WERI-Rb-1 (cell line): ENCODE data around the gene DEXI.

Source experiments
- DNase-seq: peaks from one replicate; pipeline ENCODE4 v3.0.0-alpha.2; 2020
- H3K27ac ChIP-seq: fragments of 250-450 bp; sonication (Bioruptor Pico); 2 replicates; pipeline ENCODE4 v1.5.1; 2020; ENCODE audit warnings: mild to moderate bottlenecking, moderate library complexity
- H3K27me3 ChIP-seq: fragments of 250-450 bp; sonication (Bioruptor Pico); 2 replicates; pipeline ENCODE4 v1.5.1; 2021; ENCODE audit warnings: mild to moderate bottlenecking, low read depth, moderate library complexity; ENCODE audit not compliant: insufficient read depth, severe bottlenecking
- H3K36me3 ChIP-seq: fragments of 250-450 bp; sonication (Bioruptor Pico); 2 replicates; pipeline ENCODE4 v1.5.1; 2020; ENCODE audit warnings: mild to moderate bottlenecking, moderate library complexity
- H3K4me3 ChIP-seq: 2 replicates; pipeline ENCODE4 v1.5.1; 2011; ENCODE audit warnings: low read depth, mild to moderate bottlenecking, control low read depth, low read length
- H3K9me3 ChIP-seq: fragments of 250-450 bp; sonication (Bioruptor Pico); 2 replicates; pipeline ENCODE4 v1.5.1; 2021; ENCODE audit warnings: mild to moderate bottlenecking, moderate library complexity; ENCODE audit not compliant: severe bottlenecking
- TF ChIP-seq, protein P1 (sequence below): IDR thresholded peaks from 2 replicates; pipeline ENCODE4 v1.5.1; 2011; ENCODE audit warnings: low read depth, mild to moderate bottlenecking, control low read depth, inconsistent platforms, low read length

DEXI gene

DNA sequence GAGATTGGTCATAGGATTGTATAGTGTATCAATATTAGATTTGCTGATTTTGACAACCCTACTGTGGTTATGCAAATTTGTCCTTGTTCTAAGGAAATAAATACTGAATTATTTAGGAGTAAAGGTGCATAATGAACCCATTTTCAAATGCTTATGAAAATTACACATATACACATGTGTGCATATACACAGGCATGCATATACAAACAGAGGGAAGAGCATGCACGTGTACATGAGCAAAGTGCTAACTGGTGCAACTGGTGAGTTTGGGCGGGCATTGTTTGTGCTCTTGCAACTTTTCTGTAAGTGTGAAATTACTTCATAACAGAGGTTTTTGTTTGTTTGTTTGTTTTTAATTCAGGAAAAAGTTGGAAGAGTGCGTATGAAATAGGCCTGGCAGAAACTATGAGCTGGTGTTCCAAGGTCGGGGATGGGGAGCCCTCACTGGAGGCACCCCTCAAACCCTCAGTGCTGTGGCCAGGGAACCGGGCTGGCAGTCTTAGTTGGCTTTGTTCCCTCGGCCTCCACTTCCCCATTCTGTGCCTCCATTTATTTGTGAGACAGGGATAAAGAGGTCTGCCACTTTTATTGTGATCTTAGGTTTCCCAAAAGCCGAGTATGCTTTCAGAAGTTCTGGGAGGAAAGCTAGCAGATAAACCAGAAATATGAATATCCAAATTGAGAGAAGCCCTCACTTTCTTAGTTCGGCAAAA lies 5.8 kb downstream of the DEXI start:
- DNase-seq, result no peak
- H3K4me3 ChIP-seq, result no peak overlapping the region
- H3K9me3 ChIP-seq, result no peaks in the 10 kb centered on the region
- peaks cover 27% of the 10 kb centered on the region for H3K36me3 ChIP-seq
- H3K27ac ChIP-seq, result no peak overlapping the region
- no peaks in the 10 kb centered on the region for H3K27me3 ChIP-seq
- TF ChIP-seq, protein P1, sequence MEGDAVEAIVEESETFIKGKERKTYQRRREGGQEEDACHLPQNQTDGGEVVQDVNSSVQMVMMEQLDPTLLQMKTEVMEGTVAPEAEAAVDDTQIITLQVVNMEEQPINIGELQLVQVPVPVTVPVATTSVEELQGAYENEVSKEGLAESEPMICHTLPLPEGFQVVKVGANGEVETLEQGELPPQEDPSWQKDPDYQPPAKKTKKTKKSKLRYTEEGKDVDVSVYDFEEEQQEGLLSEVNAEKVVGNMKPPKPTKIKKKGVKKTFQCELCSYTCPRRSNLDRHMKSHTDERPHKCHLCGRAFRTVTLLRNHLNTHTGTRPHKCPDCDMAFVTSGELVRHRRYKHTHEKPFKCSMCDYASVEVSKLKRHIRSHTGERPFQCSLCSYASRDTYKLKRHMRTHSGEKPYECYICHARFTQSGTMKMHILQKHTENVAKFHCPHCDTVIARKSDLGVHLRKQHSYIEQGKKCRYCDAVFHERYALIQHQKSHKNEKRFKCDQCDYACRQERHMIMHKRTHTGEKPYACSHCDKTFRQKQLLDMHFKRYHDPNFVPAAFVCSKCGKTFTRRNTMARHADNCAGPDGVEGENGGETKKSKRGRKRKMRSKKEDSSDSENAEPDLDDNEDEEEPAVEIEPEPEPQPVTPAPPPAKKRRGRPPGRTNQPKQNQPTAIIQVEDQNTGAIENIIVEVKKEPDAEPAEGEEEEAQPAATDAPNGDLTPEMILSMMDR, result no peak

DNA sequence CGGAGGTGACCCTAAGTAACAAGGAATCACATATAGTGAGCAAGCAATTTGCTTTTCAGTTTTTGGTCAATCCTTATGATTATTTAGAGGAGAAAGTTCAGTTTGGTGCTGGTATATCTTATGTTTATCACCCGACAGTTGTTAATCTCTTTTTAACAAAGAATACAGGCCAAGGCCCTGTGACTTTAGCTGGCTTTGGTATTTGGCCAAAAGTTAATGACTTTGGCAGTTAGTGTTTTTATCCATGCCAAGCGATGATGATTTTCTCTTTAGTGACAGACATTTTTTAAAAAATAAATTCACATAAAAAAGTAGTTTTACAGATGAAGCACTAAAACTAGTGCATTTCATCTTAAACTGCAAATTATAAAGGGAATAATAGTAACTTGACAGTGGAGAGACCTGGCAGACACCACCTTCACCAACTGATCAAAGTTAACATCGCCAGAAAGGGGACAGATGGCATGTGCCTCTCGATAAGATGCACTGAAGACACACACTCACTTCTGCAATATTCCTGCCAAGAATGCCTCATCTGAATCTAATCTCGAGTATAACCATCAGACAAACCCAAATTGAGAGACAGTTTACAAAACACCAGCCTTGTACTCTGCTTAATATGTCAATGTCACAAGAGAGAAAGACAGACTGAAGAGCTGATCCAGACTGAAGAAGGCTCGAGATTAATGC lies 6.9 kb downstream of the DEXI start:
- DNase-seq, result no peak
- H3K36me3 ChIP-seq, result peaks cover 27% of the 10 kb centered on the region

DNA sequence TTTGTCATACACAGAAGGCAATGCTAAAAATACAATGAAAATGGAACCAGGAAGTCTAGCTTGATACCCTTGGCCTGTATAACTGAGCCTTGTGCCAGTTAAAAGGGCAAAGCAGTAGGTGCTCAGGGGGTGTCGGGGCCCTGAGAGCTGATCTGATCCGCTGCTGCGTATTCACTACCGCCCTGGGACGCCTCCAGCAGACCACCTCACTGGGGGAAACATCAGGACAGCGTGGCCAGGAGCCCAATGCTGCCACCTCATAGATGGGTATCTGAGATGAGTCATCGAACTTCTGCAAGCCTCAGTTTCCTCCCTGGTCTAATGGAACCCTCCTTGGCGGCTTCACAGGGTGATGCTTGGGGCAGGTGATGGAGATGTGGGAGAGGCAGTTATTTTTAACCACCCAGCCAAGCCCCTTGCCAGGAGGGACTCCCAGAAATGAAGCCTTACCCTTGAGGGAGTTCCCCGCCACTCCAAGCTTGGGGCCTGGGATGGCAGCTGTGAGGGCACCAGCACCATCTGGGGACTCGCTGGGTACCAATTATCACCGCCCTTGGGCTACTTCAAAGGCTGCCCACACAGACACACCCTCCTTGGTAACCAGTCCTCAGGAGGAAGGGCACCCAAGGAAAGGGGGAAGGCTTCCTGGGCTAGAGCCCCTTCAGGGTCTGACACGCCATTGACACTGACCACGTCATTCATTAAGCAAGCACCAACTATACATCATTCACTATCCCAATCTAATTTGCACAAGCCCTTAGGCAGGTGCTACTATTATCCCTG lies 7.8 kb downstream of the DEXI start:
- TF ChIP-seq, protein P1, result no peak
- peaks cover 20% of the 10 kb centered on the region for H3K36me3 ChIP-seq
- no peak for DNase-seq
- H3K4me3 ChIP-seq, result no peak overlapping the region
- H3K27me3 ChIP-seq, result no peaks in the 10 kb centered on the region
- H3K9me3 ChIP-seq, result no peaks in the 10 kb centered on the region
- H3K27ac ChIP-seq, result no peak overlapping the region

More for the DNA sequence above, 6.9 kb downstream of the DEXI start:
- Histone ChIP-seq H3K9me3 (no peaks in the 10 kb centered on the region), H3K4me3 (no peak overlapping the region), H3K27me3 (no peaks in the 10 kb centered on the region), H3K27ac (no peak overlapping the region)
- TF ChIP-seq, protein P1, result no peak

DNA sequence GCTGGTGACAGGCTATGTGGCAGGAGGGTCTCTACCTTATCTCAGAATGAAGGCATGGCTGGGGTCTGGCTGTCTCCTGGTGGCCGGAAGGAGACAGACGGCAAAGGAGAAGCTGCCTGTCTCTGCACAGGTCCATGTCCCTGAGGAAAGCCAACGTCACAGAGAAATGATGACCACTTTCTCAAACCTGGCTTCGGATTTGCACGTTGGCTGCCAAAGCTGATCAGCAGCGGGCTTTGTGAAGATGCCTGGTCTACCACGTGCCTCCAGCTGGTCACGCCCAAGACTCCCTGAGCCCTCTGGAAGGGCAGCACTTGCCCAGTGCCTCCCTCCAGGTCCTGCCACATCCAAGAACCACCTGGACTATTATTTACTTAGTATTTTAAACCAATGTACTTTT lies 8.4 kb downstream of the DEXI start:
- no peak for DNase-seq
- Histone ChIP-seq H3K4me3 (no peak overlapping the region), H3K9me3 (no peaks in the 10 kb centered on the region), H3K27ac (no peak overlapping the region), H3K36me3 (peaks cover 14% of the 10 kb centered on the region), H3K27me3 (no peaks in the 10 kb centered on the region)
- TF ChIP-seq, protein P1, result no peak

DNA sequence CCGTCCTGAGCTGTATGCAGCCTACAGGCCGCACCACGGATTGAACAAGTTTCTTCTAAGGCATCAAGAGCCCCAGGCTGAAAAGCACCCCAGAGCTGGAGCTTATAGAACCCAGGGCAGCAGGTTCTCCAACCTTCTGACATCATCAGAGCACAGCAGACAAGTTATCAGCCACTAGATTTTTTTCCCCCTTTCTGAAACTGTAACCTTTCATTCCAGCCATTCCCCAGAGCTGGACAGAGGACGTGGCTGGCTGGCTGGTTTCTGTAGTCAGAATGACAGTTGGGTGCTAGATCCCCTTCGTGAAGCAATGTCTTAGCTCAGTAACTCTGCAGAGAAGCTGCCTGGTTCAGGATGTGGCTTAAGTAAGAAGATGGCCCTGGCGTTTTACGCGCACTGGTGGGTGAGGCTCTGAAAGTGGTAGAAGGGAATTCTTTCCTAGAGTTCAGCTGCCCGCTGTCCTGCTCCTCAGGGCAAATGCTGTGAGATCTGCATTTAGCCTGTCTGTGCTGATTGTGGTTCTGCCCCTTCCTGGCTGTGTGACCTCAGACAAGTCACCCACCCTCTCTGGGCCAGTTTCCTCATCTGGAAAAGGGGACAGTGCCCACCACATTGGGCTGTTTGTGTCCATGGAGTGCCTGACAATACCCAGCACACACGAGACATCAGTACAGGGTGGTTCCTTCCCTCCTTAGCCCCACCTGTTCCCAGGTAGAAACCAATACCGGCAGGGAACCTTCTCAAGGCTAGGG lies 9.1 kb downstream of the DEXI start:
- Histone ChIP-seq H3K9me3 (no peaks in the 10 kb centered on the region), H3K27ac (no peak overlapping the region), H3K27me3 (no peaks in the 10 kb centered on the region), H3K36me3 (peaks cover 11% of the 10 kb centered on the region), H3K4me3 (no peak overlapping the region)
- TF ChIP-seq, protein P1, result no peak
- DNase-seq, result no peak
